OCI-LY1 (cell line): Measurements from ENCODE around the gene HEXIM1.

Source experiments
- EZH2 ChIP-seq: fragments of 200-600 bp; sonication (generic), shearing (Covaris generic); IDR thresholded peaks from 2 replicates; pipeline ENCODE4 v1.8.0; 2017; ENCODE audit warnings: borderline replicate concordance, mixed run types, mild to moderate bottlenecking, antibody characterized with exemption, low read length, moderate library complexity, mixed read lengths
- TF ChIP-seq, protein P1 (sequence below): fragments of 200-600 bp; sonication (generic), shearing (Covaris generic); IDR thresholded peaks from 2 replicates; pipeline ENCODE4 v1.5.1; 2017; ENCODE audit warnings: mild to moderate bottlenecking, antibody characterized with exemption, low read length, moderate library complexity, mixed read lengths

GRCh38 chr17:45101883-45102811 lies 46.1 kb upstream of the HEXIM1 start:
- TF ChIP-seq, protein P1, sequence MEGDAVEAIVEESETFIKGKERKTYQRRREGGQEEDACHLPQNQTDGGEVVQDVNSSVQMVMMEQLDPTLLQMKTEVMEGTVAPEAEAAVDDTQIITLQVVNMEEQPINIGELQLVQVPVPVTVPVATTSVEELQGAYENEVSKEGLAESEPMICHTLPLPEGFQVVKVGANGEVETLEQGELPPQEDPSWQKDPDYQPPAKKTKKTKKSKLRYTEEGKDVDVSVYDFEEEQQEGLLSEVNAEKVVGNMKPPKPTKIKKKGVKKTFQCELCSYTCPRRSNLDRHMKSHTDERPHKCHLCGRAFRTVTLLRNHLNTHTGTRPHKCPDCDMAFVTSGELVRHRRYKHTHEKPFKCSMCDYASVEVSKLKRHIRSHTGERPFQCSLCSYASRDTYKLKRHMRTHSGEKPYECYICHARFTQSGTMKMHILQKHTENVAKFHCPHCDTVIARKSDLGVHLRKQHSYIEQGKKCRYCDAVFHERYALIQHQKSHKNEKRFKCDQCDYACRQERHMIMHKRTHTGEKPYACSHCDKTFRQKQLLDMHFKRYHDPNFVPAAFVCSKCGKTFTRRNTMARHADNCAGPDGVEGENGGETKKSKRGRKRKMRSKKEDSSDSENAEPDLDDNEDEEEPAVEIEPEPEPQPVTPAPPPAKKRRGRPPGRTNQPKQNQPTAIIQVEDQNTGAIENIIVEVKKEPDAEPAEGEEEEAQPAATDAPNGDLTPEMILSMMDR: no peak
- no peak for TF ChIP-seq EZH2
